HepG2 (cell line): ENCODE measurements around the gene EEF1AKMT1. TPM values are rescaled to one million over a fixed set of nuclear protein-coding genes. Genes with fewer than 3 reads are reported as not detected.

Experiments
- ATAC-seq: fragments of 200-7000 bp; cut with Tn5 transposase; 3 replicates; pipeline ENCODE4 v1.9.1; 2020; ENCODE audit warnings: mild to moderate bottlenecking, moderate library complexity
- BruUV-seq: library from RNA; stranded (reverse); fragments of 400-500 nt; replicated peaks from 2 replicates; lab custom pipeline; 2021; lab: Mats Ljungman, UMichigan
- CTCF ChIA-PET: fragments of 300-600 bp; formaldehyde crosslinking; extraction: SDS; loops from one replicate; lab custom pipeline; 2021; ENCODE audit warnings: low total read pairs, inconsistent platforms, low intra/inter-chr PET ratio; lab: Yijun Ruan, JAX
- POLR2A ChIA-PET: fragments of 350-600 bp; sonication (Branson Sonifier 250); formaldehyde crosslinking; loops from one replicate; lab custom pipeline; 2020; ENCODE audit warnings: antibody characterized with exemption, inconsistent platforms; lab: Yijun Ruan, JAX
- DNase-seq: peaks from one replicate; pipeline ENCODE4 v3.0.0-alpha.2; 2015; ENCODE audit warnings: low spot score
- FAIRE-seq: peaks from 3 replicates; lab custom pipeline; 2011; peaks lifted over from hg19 to GRCh38; lab: Jason Lieb, UNC
- H2AFZ ChIP-seq: one replicate; pipeline ENCODE4 v1.6.1; 2011; ENCODE audit warnings: low read length, inconsistent platforms
- H3K27ac ChIP-seq: fragments of 300-600 bp; 3 replicates; pipeline ENCODE4 v1.8.0; 2011; ENCODE audit warnings: mixed run types, mild to moderate bottlenecking, mixed read lengths, low read length, inconsistent platforms; ENCODE audit not compliant: insufficient read depth; ENCODE audit errors: extremely low read length
- H3K27me3 ChIP-seq, 2 experiments: fragments of 200-600 bp in 1 of 2; 2 replicates in 1 of 2; 3 replicates in 1 of 2; pipeline versions ENCODE4 v1.6.0 to v1.8.0; 2011; ENCODE audit warnings: low read length in 2 of 2, mild to moderate bottlenecking in 2 of 2, moderate library complexity in 2 of 2, inconsistent platforms in 1 of 2; ENCODE audit not compliant: insufficient read depth in 2 of 2, control insufficient read depth in 1 of 2
- H3K36me3 ChIP-seq, 2 experiments: fragments of 200-600 bp in 1 of 2; replicated peaks in 1 of 2; 2 replicates in 1 of 2; 3 replicates in 1 of 2; pipeline versions ENCODE4 v1.5.1 to v1.8.0; 2011; ENCODE audit warnings: low read length in 2 of 2, inconsistent platforms in 1 of 2; ENCODE audit not compliant: insufficient read depth in 2 of 2, control insufficient read depth in 1 of 2
- H3K4me1 ChIP-seq: 2 replicates; pipeline ENCODE4 v1.5.1; 2012; ENCODE audit warnings: low read length, inconsistent platforms; ENCODE audit not compliant: insufficient read depth
- H3K4me2 ChIP-seq: 2 replicates; pipeline ENCODE4 v1.6.0; 2011; ENCODE audit warnings: low read depth, low read length, inconsistent platforms
- H3K4me3 ChIP-seq, 3 experiments: fragments of 200-600 bp in 1 of 3; sonication (generic), shearing (Covaris generic) in 1 of 3; replicated peaks in 1 of 3; 2 replicates each; pipeline ENCODE4 v1.5.1; 2011 to 2016; ENCODE audit warnings: low read length in 3 of 3, inconsistent platforms in 2 of 3, low read depth in 2 of 3, mild to moderate bottlenecking in 2 of 3, control low read depth in 1 of 3, mixed read lengths in 1 of 3; ENCODE audit not compliant: insufficient read depth in 1 of 3
- H3K79me2 ChIP-seq: one replicate; pipeline ENCODE4 v1.6.1; 2011; ENCODE audit warnings: low read length, inconsistent platforms; ENCODE audit not compliant: insufficient read depth
- H3K9ac ChIP-seq: 2 replicates; pipeline ENCODE4 v1.6.0; 2011; ENCODE audit warnings: mild to moderate bottlenecking, low read depth, low read length, inconsistent platforms; ENCODE audit not compliant: insufficient read depth
- H3K9me3 ChIP-seq: 2 replicates; pipeline ENCODE4 v1.5.1; 2012; ENCODE audit warnings: mild to moderate bottlenecking, low read length
- H4K20me1 ChIP-seq: 2 replicates; pipeline ENCODE4 v1.6.0; 2011; ENCODE audit warnings: inconsistent platforms, mild to moderate bottlenecking, low read length, moderate library complexity; ENCODE audit not compliant: insufficient read depth
- CBX1 ChIP-seq: IDR thresholded peaks from one replicate; pipeline ENCODE4 v1.6.1; 2016; ENCODE audit warnings: antibody characterized with exemption, low read depth
- FOXO1 ChIP-seq: sonication (generic); formaldehyde crosslinking; IDR thresholded peaks from 2 replicates; pipeline ENCODE4 v1.4.0; 2020; ENCODE audit warnings: missing genetic modification reagents
- FOXP4 ChIP-seq: sonication (generic); formaldehyde crosslinking; IDR thresholded peaks from 2 replicates; pipeline ENCODE4 v1.4.0; 2020; ENCODE audit warnings: missing genetic modification reagents
- GATAD2A ChIP-seq: IDR thresholded peaks from 2 replicates; pipeline ENCODE4 v1.6.1; 2016
- NFIB ChIP-seq: sonication (generic); formaldehyde crosslinking; IDR thresholded peaks from 2 replicates; pipeline ENCODE4 v1.9.0; 2021; ENCODE audit warnings: missing genetic modification reagents, mild to moderate bottlenecking, borderline replicate concordance
- RFXANK ChIP-seq: IDR thresholded peaks from 2 replicates; pipeline ENCODE4 v1.6.1; 2016
- SMARCE1 ChIP-seq: fragments of 450-650 bp; IDR thresholded peaks from 2 replicates; pipeline ENCODE4 v1.6.1; 2017; ENCODE audit warnings: borderline replicate concordance
- ZMYM2 ChIP-seq: sonication (generic); formaldehyde crosslinking; IDR thresholded peaks from 2 replicates; pipeline ENCODE4 v1.8.0; 2022; ENCODE audit warnings: mild to moderate bottlenecking, missing genetic modification reagents
- ZNF615 ChIP-seq: sonication (generic); formaldehyde crosslinking; IDR thresholded peaks from 2 replicates; pipeline ENCODE4 v1.5.0; 2020; ENCODE audit warnings: mild to moderate bottlenecking, missing genetic modification reagents, borderline replicate concordance
- ZNF710 ChIP-seq: sonication (generic); formaldehyde crosslinking; IDR thresholded peaks from 2 replicates; pipeline ENCODE4 v1.5.0; 2020; ENCODE audit warnings: mild to moderate bottlenecking, missing genetic modification reagents, borderline replicate concordance
- WGBS: methylation state at CpG from one replicate; pipeline ENCODE4 v1.1.6; 2017; ENCODE audit warnings: low lambda C conversion rate; 5-methylcytosine and 5-hydroxymethylcytosine counted together
- in situ Hi-C: cut with HindIII; loops from 2 replicates; pipeline ENCODE4 v1.10.0; 2017; ENCODE audit warnings: low pct_unique_long_range_greater_than_20kb; ENCODE audit not compliant: extremely low pct_ligation_motif_present
- intact Hi-C: fragments of 100-400 bp; cut with micrococcal nuclease; formaldehyde crosslinking; loops from one replicate; pipeline ENCODE4 v1.10.0; 2022; ENCODE audit not compliant: unreplicated experiment
- polyA plus RNA-seq, 8 experiments: library from polyadenylated mRNA; depleted of rRNA in 3 of 8; stranded (reverse) in 7 of 8; unstranded in 1 of 8; fragments of >200 nt; fragmentation: Illumina TruSeq in 4 of 8; extraction: Trizol in 4 of 8; gene quantifications; 2 replicates each; pipeline versions ENCODE4 v1.2.1 to v1.2.3, GENCODE V29; 2011 to 2016; ENCODE audit warnings: low read depth in 4 of 8, missing spikeins in 1 of 8, mixed read lengths in 1 of 8; ENCODE audit not compliant: insufficient read depth in 1 of 8
- total RNA-seq, 5 experiments: library from RNA; depleted of rRNA; stranded (reverse); fragments of >200 nt; fragmentation: Illumina TruSeq; extraction: Trizol; gene quantifications; 2 replicates each; pipeline ENCODE4 v1.2.3, GENCODE V29; 2016; ENCODE audit warnings: low read depth in 1 of 5
- TF ChIP-seq, protein P1 (sequence below): sonication (generic); formaldehyde crosslinking; conservative IDR thresholded peaks from 2 replicates; pipeline ENCODE4 v1.4.0; 2020; ENCODE audit warnings: missing genetic modification reagents

EEF1AKMT1 gene
- total and polyA plus RNA-seq, 2 of the 13 experiments (the other 11 are each of a cell fraction or from before 2014, with no cell fraction given) = 6.0 to 16.1 TPM

DNA sequence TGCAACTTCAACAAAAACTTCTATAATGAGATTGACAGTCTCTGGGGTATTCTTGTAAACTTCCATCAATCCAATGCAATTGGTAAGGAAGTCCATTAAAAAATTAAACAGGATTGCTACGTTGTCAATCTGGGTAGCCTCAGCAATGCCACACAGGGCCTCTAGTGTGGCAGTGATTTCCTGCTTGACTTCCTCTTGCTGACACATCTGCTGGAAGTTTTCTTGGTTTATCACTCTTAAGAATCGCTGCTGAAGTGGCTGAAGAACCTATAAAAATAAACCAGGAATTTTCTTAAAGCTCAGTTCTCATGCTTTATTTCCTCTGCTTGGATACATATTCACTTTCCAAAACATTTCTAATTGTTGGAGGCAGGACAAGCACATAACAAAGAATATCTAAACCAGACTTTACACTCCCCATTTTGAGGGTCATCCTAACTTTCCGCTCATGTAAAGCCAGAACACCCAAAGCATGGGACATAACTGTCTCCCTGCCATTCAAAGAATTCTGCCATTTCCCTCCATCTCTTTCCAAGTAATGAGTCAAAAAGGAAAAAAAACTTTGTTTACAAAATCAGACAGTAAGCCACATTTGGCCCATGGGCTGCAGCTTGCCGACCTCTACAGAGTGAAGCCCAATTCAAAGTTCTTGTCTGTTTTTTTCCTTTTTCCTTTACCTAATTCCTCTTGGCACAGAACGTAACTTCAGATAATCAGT, 23.2 kb upstream of the EEF1AKMT1 start:
- H3K9ac ChIP-seq = no peak overlapping the region
- H4K20me1 ChIP-seq = no peaks in the 10 kb centered on the region
- no peak overlapping the region for H2AFZ ChIP-seq
- no peaks in the 10 kb centered on the region for H3K9me3 ChIP-seq
- no peaks in the 10 kb centered on the region for H3K4me1 ChIP-seq
- CTCF ChIA-PET = no interaction called here
- intact Hi-C loops (no loop called here), in situ Hi-C loops (no loop called here)
- no peak overlapping the region for H3K27ac ChIP-seq
- WGBS = 94% methylated on average over 5 of the region's 5 CpGs
- H3K36me3 ChIP-seq = peaks cover 6 to 58% of the 10 kb centered on the region in 2 experiments
- FAIRE-seq (no peak), DNase-seq (no peak), ATAC-seq (no peak)
- no peak overlapping the region for H3K4me2 ChIP-seq
- POLR2A ChIA-PET = no interaction called here
- TF ChIP-seq FOXP4 (CRISPR knock-in tag) = no peak
- no peak for TF ChIP-seq FOXO1 (CRISPR knock-in tag)
- TF ChIP-seq, protein P1, sequence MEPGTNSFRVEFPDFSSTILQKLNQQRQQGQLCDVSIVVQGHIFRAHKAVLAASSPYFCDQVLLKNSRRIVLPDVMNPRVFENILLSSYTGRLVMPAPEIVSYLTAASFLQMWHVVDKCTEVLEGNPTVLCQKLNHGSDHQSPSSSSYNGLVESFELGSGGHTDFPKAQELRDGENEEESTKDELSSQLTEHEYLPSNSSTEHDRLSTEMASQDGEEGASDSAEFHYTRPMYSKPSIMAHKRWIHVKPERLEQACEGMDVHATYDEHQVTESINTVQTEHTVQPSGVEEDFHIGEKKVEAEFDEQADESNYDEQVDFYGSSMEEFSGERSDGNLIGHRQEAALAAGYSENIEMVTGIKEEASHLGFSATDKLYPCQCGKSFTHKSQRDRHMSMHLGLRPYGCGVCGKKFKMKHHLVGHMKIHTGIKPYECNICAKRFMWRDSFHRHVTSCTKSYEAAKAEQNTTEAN = no peak
- no peak for TF ChIP-seq RFXANK (CRISPR knock-in tag)
- TF ChIP-seq CBX1 = no peak
- TF ChIP-seq ZNF615 (CRISPR knock-in tag) = no peak
- TF ChIP-seq NFIB (CRISPR knock-in tag) = no peak
- no peak for TF ChIP-seq ZNF710 (CRISPR knock-in tag)
- no peak for TF ChIP-seq GATAD2A (CRISPR knock-in tag)
- no peak for TF ChIP-seq ZMYM2 (CRISPR knock-in tag)
- no peak for TF ChIP-seq SMARCE1
- no peak overlapping the region for H3K4me3 ChIP-seq
- H3K79me2 ChIP-seq = no peaks in the 10 kb centered on the region
- H3K27me3 ChIP-seq = no peaks in the 10 kb centered on the region
- no TSS peak for BruUV-seq
